Mucosa of descending colon (tissue), 3 donors: Measurements from ENCODE around the gene WDR37. TPM values are rescaled to one million over a fixed set of nuclear protein-coding genes. Genes with fewer than 3 reads are reported as not detected.
A peak's percentile ranks its signal among the peaks of the same experiment; 100 is the strongest.

Experiments
- ATAC-seq: fragments of 200-7000 bp; cut with Tn5 transposase; one replicate; pipeline ENCODE4 v1.9.1; 2020; ENCODE audit warnings: mild to moderate bottlenecking, moderate library complexity
- DNase-seq, 3 donors: peaks; one replicate each; pipeline ENCODE4 v3.0.0-alpha.2; 2020
- H3K36me3 ChIP-seq: fragments of 200-600 bp; one replicate; pipeline ENCODE4 v1.8.0; 2021; ENCODE audit warnings: low read depth, mild to moderate bottlenecking
- H3K4me1 ChIP-seq: fragments of 200-600 bp; one replicate; pipeline ENCODE4 v1.8.0; 2021; ENCODE audit warnings: low read depth, mild to moderate bottlenecking
- H3K4me3 ChIP-seq: fragments of 200-600 bp; one replicate; pipeline ENCODE4 v1.8.0; 2021; ENCODE audit warnings: mild to moderate bottlenecking
- H3K9me3 ChIP-seq: fragments of 200-600 bp; one replicate; pipeline ENCODE4 v1.8.0; 2021; ENCODE audit warnings: mild to moderate bottlenecking
- CTCF ChIP-seq: fragments of 200-600 bp; IDR thresholded peaks from one replicate; pipeline ENCODE4 v1.8.0; 2022; ENCODE audit warnings: antibody characterized with exemption, mild to moderate bottlenecking
- intact Hi-C, 2 donors: fragments of 100-400 bp; cut with DNase I in 1 of 2; cut with micrococcal nuclease in 1 of 2; formaldehyde crosslinking; loops; one replicate each; pipeline versions ENCODE4 v1.11.0 to v1.11.1; 2022; cut with DNase I, micrococcal nuclease
- total RNA-seq, 3 donors: library from RNA; stranded (reverse); fragmentation: NEBNext Ultra II Directional in 2 of 3; extraction: Animal tissue kit (Norgen Biotek cat#: 25700) in 2 of 3; gene quantifications; one replicate each; pipeline versions ENCODE4 v1.2.1 to v1.2.4, GENCODE V29; 2021 to 2023
- donor health status: DM: no; HTN: no; CAD: no; lungs with moderate emphysema.
- donor health status: DM: no; HTN: no; CAD: no.
- donor health status: DM: no; HTN: yes; CAD: no.

WDR37 gene
- total RNA-seq, 3 donors from 2014 or later, result 18.3 to 24.1 (median 20.8) TPM

- DNase-seq (no peak), ATAC-seq (no peak)
- Histone ChIP-seq H3K4me1 (peaks cover 5% of the 10 kb centered on the region), H3K9me3 (no peaks in the 10 kb centered on the region), H3K36me3 (peaks cover 12% of the 10 kb centered on the region), H3K4me3 (no peak overlapping the region)
- no peak for TF ChIP-seq CTCF
- intact Hi-C loops, result no loop called here
These were observed 46.2 kb downstream of the WDR37 start for GRCh38 chr10:1102416-1102815.

GRCh38 chr10:1102831-1103230, 46.6 kb downstream of the WDR37 start:
- Histone ChIP-seq H3K36me3 (peaks cover 12% of the 10 kb centered on the region), H3K9me3 (no peaks in the 10 kb centered on the region), H3K4me1 (peaks cover 5% of the 10 kb centered on the region), H3K4me3 (no peak overlapping the region)
- DNase-seq, result no peak
- intact Hi-C loops, result no loop called here
- ATAC-seq, result no peak
- TF ChIP-seq CTCF, result no peak

GRCh38 chr10:1103551-1103950, 47.4 kb downstream of the WDR37 start:
- Histone ChIP-seq H3K36me3 (peaks cover 12% of the 10 kb centered on the region), H3K4me3 (no peak overlapping the region), H3K9me3 (no peaks in the 10 kb centered on the region), H3K4me1 (peaks cover 5% of the 10 kb centered on the region)
- intact Hi-C loops, result no loop called here
- TF ChIP-seq CTCF, result no peak
- ATAC-seq, result no peak
- DNase-seq, result no peak

GRCh38 chr10:1104971-1105370, 48.8 kb downstream of the WDR37 start:
- Histone ChIP-seq H3K4me3 (no peak overlapping the region), H3K9me3 (no peaks in the 10 kb centered on the region), H3K4me1 (peaks cover 5% of the 10 kb centered on the region), H3K36me3 (peaks cover 12% of the 10 kb centered on the region)
- no peak for TF ChIP-seq CTCF
- intact Hi-C loops, result no loop called here
- no peak for DNase-seq
- ATAC-seq, result no peak

- intact Hi-C loops, result no loop called here
- TF ChIP-seq CTCF, result no peak
- DNase-seq (no peak), ATAC-seq (no peak)
- Histone ChIP-seq H3K4me3 (no peak overlapping the region), H3K4me1 (peaks cover 12% of the 10 kb centered on the region), H3K36me3 (peaks cover 7% of the 10 kb centered on the region), H3K9me3 (no peaks in the 10 kb centered on the region)
These were observed 50.8 kb downstream of the WDR37 start for GRCh38 chr10:1107004-1107403.

GRCh38 chr10:1107679-1108078, 51.5 kb downstream of the WDR37 start:
- peak in 1 of 3 donors; percentile 82 for DNase-seq
- H3K36me3 ChIP-seq, result peaks cover 7% of the 10 kb centered on the region

More at GRCh38 chr10:1107679-1108078, 51.5 kb downstream of the WDR37 start:
- Histone ChIP-seq H3K9me3 (no peaks in the 10 kb centered on the region), H3K4me3 (no peak overlapping the region), H3K4me1 (peaks cover 12% of the 10 kb centered on the region)
- intact Hi-C loops, result no loop called here
- no peak for TF ChIP-seq CTCF
- ATAC-seq, result peak; percentile 89
